ENCODE data around the gene MYOG. TPM values are rescaled to one million over a fixed set of nuclear protein-coding genes. Genes with fewer than 3 reads are reported as not detected.

Gene MYOG
- total RNA-seq, 2 experiments from 2014 or later = not detected

DNA sequence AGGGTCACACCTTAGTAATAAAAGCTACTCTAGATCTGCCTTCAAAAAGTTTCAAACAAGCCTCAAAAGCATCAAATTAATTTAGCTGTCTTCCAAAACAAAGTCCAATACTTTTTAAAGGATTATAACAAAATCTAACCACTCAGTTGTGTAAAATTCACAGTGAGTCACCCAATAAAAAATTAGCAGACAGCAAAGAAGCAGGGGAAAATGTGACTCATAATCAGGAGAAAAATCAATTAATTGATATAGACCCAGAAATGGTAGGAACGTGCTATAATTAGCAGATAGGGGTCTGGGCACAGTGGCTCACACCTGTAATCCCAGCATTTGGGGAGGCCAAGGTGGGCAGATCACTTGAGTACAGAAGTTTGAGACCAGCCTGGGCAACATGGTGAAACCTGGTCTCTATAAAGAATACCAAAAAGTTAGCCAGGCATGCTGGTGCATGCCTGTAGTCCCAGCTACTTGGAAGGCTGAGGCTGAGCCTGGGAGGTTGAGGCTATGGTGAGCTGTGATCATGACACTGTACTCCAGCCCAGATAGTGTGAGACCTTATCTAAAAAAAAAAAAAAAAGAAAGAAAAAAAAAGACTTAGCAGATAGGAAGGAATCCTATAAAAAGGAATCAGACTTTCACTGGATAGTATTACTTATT lies 8.1 kb upstream of the MYOG start:
- DNase-seq (ENCODE audit: low spot score) = no peak
- POLR2A ChIA-PET = interaction anchor here (0.7 kb wide), 2 partner anchors 9 to 129 kb away, joined by 3 to 5 read pairs; no protein-coding TSS in a partner anchor
- no peak for TF ChIP-seq EZH2phosphoT487 (IDR thresholded peaks at IDR 0.05; ENCODE audit: borderline replicate concordance, low read depth, low read length)
- Histone ChIP-seq H3K9me3 (ENCODE audit: low read length) (peaks cover 14% of the 10 kb centered on the region), H2AFZ (ENCODE audit: low read length) (no peak overlapping the region), H3K79me2 (ENCODE audit: insufficient read depth, low read depth, low read length) (no peaks in the 10 kb centered on the region), H3K27ac (ENCODE audit: low read depth, low read length, poor library complexity, severe bottlenecking) (no peak overlapping the region), H4K20me1 (ENCODE audit: insufficient read depth, low read length) (no peaks in the 10 kb centered on the region), H3K4me1 (ENCODE audit: insufficient read depth, low read length, poor library complexity, severe bottlenecking) (no peaks in the 10 kb centered on the region), H3K4me3 (ENCODE audit: low read depth, low read length, poor library complexity, severe bottlenecking) (no peak overlapping the region), H3K4me2 (ENCODE audit: low read length) (no peak overlapping the region), H3K36me3 (ENCODE audit: insufficient read depth, low read length) (no peaks in the 10 kb centered on the region), H3K9me2 (ENCODE audit: insufficient read depth, low read length) (no peaks in the 10 kb centered on the region)
- CTCF ChIA-PET (ENCODE audit: unreplicated experiment) = no interaction called here
- intact Hi-C loops (cut with micrococcal nuclease; ENCODE audit: unreplicated experiment) = no loop called here
- BruUV-seq (replicated peaks) = no TSS peak

- no peak for TF ChIP-seq EZH2phosphoT487 (IDR thresholded peaks at IDR 0.05; ENCODE audit: borderline replicate concordance, low read depth, low read length)
- TF ChIP-seq, protein P1, sequence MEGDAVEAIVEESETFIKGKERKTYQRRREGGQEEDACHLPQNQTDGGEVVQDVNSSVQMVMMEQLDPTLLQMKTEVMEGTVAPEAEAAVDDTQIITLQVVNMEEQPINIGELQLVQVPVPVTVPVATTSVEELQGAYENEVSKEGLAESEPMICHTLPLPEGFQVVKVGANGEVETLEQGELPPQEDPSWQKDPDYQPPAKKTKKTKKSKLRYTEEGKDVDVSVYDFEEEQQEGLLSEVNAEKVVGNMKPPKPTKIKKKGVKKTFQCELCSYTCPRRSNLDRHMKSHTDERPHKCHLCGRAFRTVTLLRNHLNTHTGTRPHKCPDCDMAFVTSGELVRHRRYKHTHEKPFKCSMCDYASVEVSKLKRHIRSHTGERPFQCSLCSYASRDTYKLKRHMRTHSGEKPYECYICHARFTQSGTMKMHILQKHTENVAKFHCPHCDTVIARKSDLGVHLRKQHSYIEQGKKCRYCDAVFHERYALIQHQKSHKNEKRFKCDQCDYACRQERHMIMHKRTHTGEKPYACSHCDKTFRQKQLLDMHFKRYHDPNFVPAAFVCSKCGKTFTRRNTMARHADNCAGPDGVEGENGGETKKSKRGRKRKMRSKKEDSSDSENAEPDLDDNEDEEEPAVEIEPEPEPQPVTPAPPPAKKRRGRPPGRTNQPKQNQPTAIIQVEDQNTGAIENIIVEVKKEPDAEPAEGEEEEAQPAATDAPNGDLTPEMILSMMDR (conservative IDR thresholded peaks at IDR 0.05; ENCODE audit: low read length) = no peak
- Histone ChIP-seq H2AFZ (ENCODE audit: low read length) (no peak overlapping the region), H3K4me2 (ENCODE audit: low read length) (no peak overlapping the region), H3K9me3 (ENCODE audit: low read length) (peaks cover 14% of the 10 kb centered on the region), H3K79me2 (ENCODE audit: insufficient read depth, low read depth, low read length) (no peaks in the 10 kb centered on the region), H3K36me3 (ENCODE audit: insufficient read depth, low read length) (no peaks in the 10 kb centered on the region), H3K9me2 (ENCODE audit: insufficient read depth, low read length) (no peaks in the 10 kb centered on the region), H3K27ac (ENCODE audit: low read depth, low read length, poor library complexity, severe bottlenecking) (no peak overlapping the region), H3K4me1 (ENCODE audit: insufficient read depth, low read length, poor library complexity, severe bottlenecking) (no peaks in the 10 kb centered on the region), H4K20me1 (ENCODE audit: insufficient read depth, low read length) (no peaks in the 10 kb centered on the region), H3K4me3 (ENCODE audit: low read depth, low read length, poor library complexity, severe bottlenecking) (no peak overlapping the region)
- intact Hi-C loops (cut with micrococcal nuclease; ENCODE audit: unreplicated experiment) = no loop called here
- POLR2A ChIA-PET = no interaction called here
- BruUV-seq (replicated peaks) = no TSS peak
- CTCF ChIA-PET (ENCODE audit: unreplicated experiment) = no interaction called here
- DNase-seq (ENCODE audit: low spot score) = no peak
Measured at GRCh38 chr1:203091761-203092330, 6.0 kb upstream of the MYOG start.

GRCh38 chr1:203091199-203091477 lies 5.3 kb upstream of the MYOG start:
- no peaks in the 10 kb centered on the region for H3K36me3 ChIP-seq (ENCODE audit: insufficient read depth, low read length)
- CTCF ChIA-PET (ENCODE audit: unreplicated experiment) = no interaction called here
- H3K4me1 ChIP-seq (ENCODE audit: insufficient read depth, low read length, poor library complexity, severe bottlenecking) = no peaks in the 10 kb centered on the region
- no peak for TF ChIP-seq EZH2phosphoT487 (IDR thresholded peaks at IDR 0.05; ENCODE audit: borderline replicate concordance, low read depth, low read length)
- TF ChIP-seq, protein P1 (conservative IDR thresholded peaks at IDR 0.05; ENCODE audit: low read length) = no peak
- no peak overlapping the region for H3K4me3 ChIP-seq (ENCODE audit: low read depth, low read length, poor library complexity, severe bottlenecking)
- H3K9me3 ChIP-seq (ENCODE audit: low read length) = peaks cover 14% of the 10 kb centered on the region
- no peaks in the 10 kb centered on the region for H3K79me2 ChIP-seq (ENCODE audit: insufficient read depth, low read depth, low read length)
- no TSS peak for BruUV-seq (replicated peaks)
- H3K9me2 ChIP-seq (ENCODE audit: insufficient read depth, low read length) = no peaks in the 10 kb centered on the region
- H3K4me2 ChIP-seq (ENCODE audit: low read length) = no peak overlapping the region
- H2AFZ ChIP-seq (ENCODE audit: low read length) = no peak overlapping the region
- H4K20me1 ChIP-seq (ENCODE audit: insufficient read depth, low read length) = no peaks in the 10 kb centered on the region
- no peak for DNase-seq (ENCODE audit: low spot score)
- POLR2A ChIA-PET = no interaction called here
- no peak overlapping the region for H3K27ac ChIP-seq (ENCODE audit: low read depth, low read length, poor library complexity, severe bottlenecking)
- intact Hi-C loops (cut with micrococcal nuclease; ENCODE audit: unreplicated experiment) = no loop called here
